COLO668 (cell line): ENCODE data around the gene PPHLN1.

ENCODE experiments used
- DNase-seq: peaks from one replicate; lab custom pipeline; 2025; ENCODE audit not compliant: unreplicated experiment; lab: John Stamatoyannopoulos, UW

The PPHLN1 gene

GRCh38 chr12:42481368-42481767 is 155.4 kb downstream of the PPHLN1 start:
- DNase-seq, result no peak

GRCh38 chr12:42482041-42482747 is 156.2 kb downstream of the PPHLN1 start:
- peak; percentile 4 for DNase-seq

- peak; percentile 57 for DNase-seq
These were observed 157.0 kb downstream of the PPHLN1 start for GRCh38 chr12:42482748-42483520.

- peak; percentile 15 for DNase-seq
These were observed 157.5 kb downstream of the PPHLN1 start for GRCh38 chr12:42483521-42483790.

GRCh38 chr12:42484996-42485395 is 159.0 kb downstream of the PPHLN1 start:
- DNase-seq, result no peak

- DNase-seq, result no peak
These were observed 159.9 kb downstream of the PPHLN1 start for GRCh38 chr12:42485823-42486222.

GRCh38 chr12:42486407-42486806 is 160.4 kb downstream of the PPHLN1 start:
- no peak for DNase-seq

- no peak for DNase-seq
These were observed 164.4 kb downstream of the PPHLN1 start for GRCh38 chr12:42490261-42490842.
